MCF 10A (cell line): ENCODE measurements around the gene BGN. TPM values are rescaled to one million over a fixed set of nuclear protein-coding genes. Genes with fewer than 3 reads are reported as not detected.

Experiments used
- BruUV-seq: library from RNA; stranded (reverse); fragments of 400-500 nt; replicated peaks from 2 replicates; lab custom pipeline; 2021; lab: Mats Ljungman, UMichigan
- CTCF ChIA-PET: fragments of 300-600 bp; sonication (Branson Sonifier 250); formaldehyde crosslinking; extraction: SDS; loops from one replicate; lab custom pipeline; 2021; ENCODE audit warnings: antibody characterized with exemption, inconsistent platforms; lab: Yijun Ruan, JAX
- POLR2A ChIA-PET: fragments of 300-600, 350-650 bp; sonication (Branson Sonifier 250); formaldehyde crosslinking; extraction: SDS; loops from one replicate; lab custom pipeline; 2020; ENCODE audit warnings: antibody characterized with exemption, inconsistent platforms; lab: Yijun Ruan, JAX
- DNase-seq: peaks from one replicate; pipeline ENCODE4 v3.0.0-alpha.2; 2018; ENCODE audit not compliant: unreplicated experiment
- H3K27ac Mint-ChIP-seq: one replicate; pipeline ENCODE4 v1.8.0; 2022; ENCODE audit warnings: mild to moderate bottlenecking, low read depth, mixed read lengths; ENCODE audit not compliant: unreplicated experiment
- H3K27me3 Mint-ChIP-seq: one replicate; pipeline ENCODE4 v1.8.0; 2022; ENCODE audit warnings: mixed read lengths; ENCODE audit not compliant: insufficient read depth, unreplicated experiment
- H3K36me3 Mint-ChIP-seq: one replicate; pipeline ENCODE4 v1.8.0; 2022; ENCODE audit warnings: mild to moderate bottlenecking, moderate library complexity, mixed read lengths; ENCODE audit not compliant: insufficient read depth, unreplicated experiment
- H3K4me1 Mint-ChIP-seq: one replicate; pipeline ENCODE4 v1.8.0; 2022; ENCODE audit warnings: mixed read lengths; ENCODE audit not compliant: insufficient read depth, unreplicated experiment
- H3K4me3 Mint-ChIP-seq: one replicate; pipeline ENCODE4 v1.8.0; 2022; ENCODE audit warnings: mild to moderate bottlenecking, moderate library complexity, mixed read lengths; ENCODE audit not compliant: unreplicated experiment
- H3K9me3 Mint-ChIP-seq: one replicate; pipeline ENCODE4 v1.8.0; 2022; ENCODE audit warnings: mixed read lengths; ENCODE audit not compliant: unreplicated experiment
- intact Hi-C: fragments of 100-400 bp; cut with micrococcal nuclease; formaldehyde crosslinking; loops from 2 replicates; pipeline ENCODE4 v1.14.1; 2022
- total RNA-seq: library from RNA; stranded (reverse); gene quantifications from 2 replicates; pipeline ENCODE4 v1.2.3, GENCODE V29; 2022
- TF ChIP-seq, protein P1 (sequence below): fragments of 200-600 bp; IDR thresholded peaks from one replicate; pipeline ENCODE4 v1.8.0; 2022; ENCODE audit warnings: antibody characterized with exemption, mild to moderate bottlenecking; ENCODE audit not compliant: unreplicated experiment

BGN gene
- total RNA-seq, 1 experiment from 2014 or later: 1.3 TPM

DNA sequence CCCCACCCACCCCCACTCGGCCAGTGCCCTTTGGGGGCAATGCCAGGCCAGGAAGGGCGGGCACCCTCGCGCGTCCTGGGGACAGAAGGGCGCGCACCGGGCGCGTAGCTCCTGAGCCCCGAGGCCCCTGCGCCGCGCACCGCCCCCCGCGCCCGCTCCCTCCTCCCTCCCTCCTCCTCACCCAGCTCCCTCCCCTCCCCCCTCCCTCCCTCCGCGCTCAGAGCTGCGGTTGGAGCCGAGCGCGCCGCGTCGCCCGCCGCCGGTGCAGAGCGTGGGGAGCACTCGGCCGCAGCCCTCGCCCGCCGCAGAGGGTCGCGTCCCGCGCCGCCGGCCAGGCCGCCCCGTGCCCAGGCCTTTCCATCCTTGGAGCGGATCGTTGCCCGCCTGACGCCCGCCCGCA is 22.6 kb downstream of the BGN start, which contains the start of gene ATP2B3:
TSS of gene ATP2B3 (plus strand) at position 220 of the 400 bp plus-strand sequence. CDS start 18,606 bp downstream, outside the sequence.
- peaks cover 5% of the 10 kb centered on the region for H3K36me3 Mint-ChIP-seq
- no peaks in the 10 kb centered on the region for H3K4me1 Mint-ChIP-seq
- no TSS peak for BruUV-seq
- TF ChIP-seq, protein P1, sequence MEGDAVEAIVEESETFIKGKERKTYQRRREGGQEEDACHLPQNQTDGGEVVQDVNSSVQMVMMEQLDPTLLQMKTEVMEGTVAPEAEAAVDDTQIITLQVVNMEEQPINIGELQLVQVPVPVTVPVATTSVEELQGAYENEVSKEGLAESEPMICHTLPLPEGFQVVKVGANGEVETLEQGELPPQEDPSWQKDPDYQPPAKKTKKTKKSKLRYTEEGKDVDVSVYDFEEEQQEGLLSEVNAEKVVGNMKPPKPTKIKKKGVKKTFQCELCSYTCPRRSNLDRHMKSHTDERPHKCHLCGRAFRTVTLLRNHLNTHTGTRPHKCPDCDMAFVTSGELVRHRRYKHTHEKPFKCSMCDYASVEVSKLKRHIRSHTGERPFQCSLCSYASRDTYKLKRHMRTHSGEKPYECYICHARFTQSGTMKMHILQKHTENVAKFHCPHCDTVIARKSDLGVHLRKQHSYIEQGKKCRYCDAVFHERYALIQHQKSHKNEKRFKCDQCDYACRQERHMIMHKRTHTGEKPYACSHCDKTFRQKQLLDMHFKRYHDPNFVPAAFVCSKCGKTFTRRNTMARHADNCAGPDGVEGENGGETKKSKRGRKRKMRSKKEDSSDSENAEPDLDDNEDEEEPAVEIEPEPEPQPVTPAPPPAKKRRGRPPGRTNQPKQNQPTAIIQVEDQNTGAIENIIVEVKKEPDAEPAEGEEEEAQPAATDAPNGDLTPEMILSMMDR: no peak
- H3K27me3 Mint-ChIP-seq: peaks cover 13% of the 10 kb centered on the region
- no peak within 1 kb of the TSS for H3K27ac Mint-ChIP-seq
- CTCF ChIA-PET: interaction anchor here (0.6 kb wide), 1 partner anchor 246 kb away, joined by 3 read pairs; no protein-coding TSS in a partner anchor
- peaks cover 9% of the 10 kb centered on the region for H3K9me3 Mint-ChIP-seq
- intact Hi-C loops: no loop called here
- H3K4me3 Mint-ChIP-seq: no peak within 1 kb of the TSS
- DNase-seq: no peak
- POLR2A ChIA-PET: no interaction called here

DNA sequence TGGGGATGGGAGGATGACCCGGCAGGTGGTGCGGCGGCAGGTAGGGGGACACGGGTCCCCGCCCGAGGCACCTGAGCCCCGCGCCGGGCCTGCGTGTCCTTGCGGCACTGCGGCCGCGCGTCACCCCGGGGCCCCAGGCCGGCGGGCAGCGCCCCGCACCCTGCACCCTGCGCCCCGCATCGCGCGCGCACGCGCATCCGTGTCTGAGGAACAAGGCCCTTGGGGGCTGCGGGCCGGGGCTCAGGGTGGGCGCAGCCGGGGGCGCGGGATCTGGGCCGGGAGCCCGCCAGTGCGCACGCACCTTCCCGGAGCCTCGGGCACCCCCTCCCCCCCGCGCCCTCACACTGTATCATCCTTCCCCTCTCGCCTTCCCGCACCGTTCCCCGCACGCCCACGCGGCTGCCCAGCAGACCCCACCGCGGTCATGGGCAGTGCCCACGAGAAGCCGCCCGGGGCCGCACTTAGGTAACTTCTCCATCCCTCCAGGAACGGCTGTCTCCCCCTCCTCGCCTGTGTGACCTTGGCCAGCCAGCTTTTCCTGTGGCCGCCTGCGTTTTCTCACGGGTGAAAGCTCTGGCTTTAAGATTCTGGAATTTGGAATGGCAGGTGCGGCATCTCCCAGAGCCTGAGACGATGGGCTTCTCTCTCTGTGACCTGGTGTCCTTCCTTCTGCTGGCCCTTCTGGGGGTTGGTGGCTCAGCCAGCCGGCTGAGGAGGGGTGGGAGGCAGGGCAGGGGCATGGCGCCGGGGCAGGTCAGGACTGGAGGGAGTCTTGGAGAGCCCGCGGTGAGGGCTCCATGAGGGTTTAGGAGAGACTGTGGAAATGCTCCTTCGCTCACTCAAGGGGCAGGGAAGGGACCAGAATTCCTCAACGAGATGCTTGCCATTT is 23.4 kb downstream of the BGN start:
- DNase-seq: no peak
- H3K4me1 Mint-ChIP-seq: no peaks in the 10 kb centered on the region
- CTCF ChIA-PET: interaction anchor here (0.6 kb wide), 1 partner anchor 24 kb away, joined by 4 read pairs; no protein-coding TSS in a partner anchor
- H3K4me3 Mint-ChIP-seq: no peak overlapping the region
- POLR2A ChIA-PET: no interaction called here
- peaks cover 13% of the 10 kb centered on the region for H3K27me3 Mint-ChIP-seq
- BruUV-seq: no TSS peak
- peaks cover 5% of the 10 kb centered on the region for H3K36me3 Mint-ChIP-seq
- H3K27ac Mint-ChIP-seq: no peak overlapping the region
- peaks cover 9% of the 10 kb centered on the region for H3K9me3 Mint-ChIP-seq
- intact Hi-C loops: no loop called here
- TF ChIP-seq, protein P1: no peak

DNA sequence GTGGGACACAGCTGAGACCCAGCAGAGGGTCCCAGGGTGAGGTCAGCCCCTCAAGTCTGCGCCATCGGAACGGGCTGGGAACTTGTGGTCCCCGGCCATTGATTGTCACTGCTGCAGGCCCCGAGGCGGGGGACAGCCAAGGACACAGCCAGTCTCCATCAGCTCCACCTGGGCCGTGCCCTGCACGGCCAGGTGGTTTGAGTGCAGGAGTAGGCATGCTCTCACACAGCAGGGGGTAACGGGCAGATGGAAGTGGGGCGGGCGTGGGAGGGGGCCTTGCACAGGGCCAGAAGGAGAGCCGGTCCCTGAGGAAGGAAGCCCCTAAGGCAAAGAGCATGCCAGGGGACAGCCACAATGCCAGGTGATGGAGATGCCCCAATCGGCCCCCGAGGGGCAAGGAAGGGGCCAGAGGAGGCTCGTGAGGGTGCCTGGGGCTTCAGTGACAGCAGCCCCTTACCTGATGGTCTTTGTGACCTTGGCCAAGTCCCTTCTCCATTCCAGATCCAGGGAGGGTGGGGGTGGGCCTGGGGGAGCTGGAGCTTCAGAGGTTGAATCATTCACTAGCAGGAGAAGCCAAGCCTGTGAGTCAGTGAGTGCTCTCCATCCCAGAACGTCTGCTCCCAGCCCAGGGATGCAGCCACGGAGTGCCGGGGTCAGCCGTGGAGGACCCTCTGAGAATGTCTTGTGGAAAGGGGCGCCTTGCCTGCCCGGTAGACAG is 24.9 kb downstream of the BGN start:
- POLR2A ChIA-PET: interaction anchor here (0.5 kb wide), 1 partner anchor 1010 kb away, joined by 3 read pairs; no protein-coding TSS in a partner anchor
- intact Hi-C loops: no loop called here
- TF ChIP-seq, protein P1: no peak
- BruUV-seq: no TSS peak
- Mint-ChIP-seq H3K4me1 (no peaks in the 10 kb centered on the region), H3K27me3 (peaks cover 13% of the 10 kb centered on the region), H3K27ac (no peak overlapping the region), H3K36me3 (peaks cover 5% of the 10 kb centered on the region), H3K9me3 (peaks cover 9% of the 10 kb centered on the region), H3K4me3 (no peak overlapping the region)
- no peak for DNase-seq
- CTCF ChIA-PET: interaction anchor here (0.9 to 1.1 kb wide), 2 partner anchors 14 to 327 kb away, joined by 3 to 4 read pairs; no protein-coding TSS in a partner anchor
